ENCODE results near the gene TCF7L2. TPM values are rescaled to one million over a fixed set of nuclear protein-coding genes. Genes with fewer than 3 reads are reported as not detected.

Gene TCF7L2
- total and polyA plus RNA-seq, 2 donors (not counting 1 experiment from before 2014, with no cell fraction given) = 3.4 to 5.0 TPM

- no peaks in the 10 kb centered on the region for H3K27me3 ChIP-seq (ENCODE audit: control insufficient read depth, insufficient read depth, low read length)
- no peak for DNase-seq (ENCODE audit: low read depth in 2 of 2)
- no peaks in the 10 kb centered on the region for H3K9me3 ChIP-seq (ENCODE audit: control insufficient read depth, insufficient read depth, low read depth, low read length)
- no peak overlapping the region for H3K4me2 ChIP-seq (ENCODE audit: extremely low read depth, insufficient read depth, low read length)
- no peak overlapping the region for H2AFZ ChIP-seq (ENCODE audit: low read length)
- H3K79me2 ChIP-seq (ENCODE audit: control insufficient read depth, insufficient read depth, low read length) = no peaks in the 10 kb centered on the region
- no peak overlapping the region for H3K9ac ChIP-seq (ENCODE audit: insufficient read depth, low read length)
- no peaks in the 10 kb centered on the region for H3K4me1 ChIP-seq (ENCODE audit: control insufficient read depth, extremely low read depth, insufficient read depth, low read length)
- H3K36me3 ChIP-seq (ENCODE audit: control insufficient read depth, insufficient read depth, low read length) = no peaks in the 10 kb centered on the region
- TF ChIP-seq CTCF (conservative IDR thresholded peaks at IDR 0.05 in 1 of 2, IDR thresholded peaks at IDR 0.05 in 1 of 2; ENCODE audit: low read depth in 1 of 2, low read length in 2 of 2) = no peak
- TF ChIP-seq EZH2 (IDR thresholded peaks at IDR 0.05; ENCODE audit: low read length, missing control alignments) = no peak
- no peak overlapping the region for H3K27ac ChIP-seq (ENCODE audit: insufficient read depth, low read length)
- H3K4me3 ChIP-seq (replicated peaks in 1 of 4; ENCODE audit: control extremely low read depth in 1 of 4, insufficient read depth in 1 of 4, low read depth in 3 of 4, low read length in 4 of 4) = no peak overlapping the region
- no peaks in the 10 kb centered on the region for H4K20me1 ChIP-seq (ENCODE audit: control insufficient read depth, extremely low read depth, insufficient read depth, low read length)
These were observed 221.6 kb downstream of the TCF7L2 start for GRCh38 chr10:113171662-113172061.

GRCh38 chr10:113175176-113175575 lies 225.1 kb downstream of the TCF7L2 start:
- DNase-seq (ENCODE audit: low read depth in 2 of 2) = no peak
- no peak overlapping the region for H2AFZ ChIP-seq (ENCODE audit: low read length)
- H3K4me3 ChIP-seq (replicated peaks in 1 of 4; ENCODE audit: control extremely low read depth in 1 of 4, insufficient read depth in 1 of 4, low read depth in 3 of 4, low read length in 4 of 4) = no peak overlapping the region
- no peaks in the 10 kb centered on the region for H4K20me1 ChIP-seq (ENCODE audit: control insufficient read depth, extremely low read depth, insufficient read depth, low read length)
- no peak overlapping the region for H3K9ac ChIP-seq (ENCODE audit: insufficient read depth, low read length)
- TF ChIP-seq EZH2 (IDR thresholded peaks at IDR 0.05; ENCODE audit: low read length, missing control alignments) (no peak), CTCF (conservative IDR thresholded peaks at IDR 0.05 in 1 of 2, IDR thresholded peaks at IDR 0.05 in 1 of 2; ENCODE audit: low read depth in 1 of 2, low read length in 2 of 2) (no peak)
- H3K36me3 ChIP-seq (ENCODE audit: control insufficient read depth, insufficient read depth, low read length) = no peaks in the 10 kb centered on the region
- H3K27me3 ChIP-seq (ENCODE audit: control insufficient read depth, insufficient read depth, low read length) = no peaks in the 10 kb centered on the region
- H3K4me2 ChIP-seq (ENCODE audit: extremely low read depth, insufficient read depth, low read length) = no peak overlapping the region
- H3K79me2 ChIP-seq (ENCODE audit: control insufficient read depth, insufficient read depth, low read length) = no peaks in the 10 kb centered on the region
- H3K4me1 ChIP-seq (ENCODE audit: control insufficient read depth, extremely low read depth, insufficient read depth, low read length) = no peaks in the 10 kb centered on the region
- no peaks in the 10 kb centered on the region for H3K9me3 ChIP-seq (ENCODE audit: control insufficient read depth, insufficient read depth, low read depth, low read length)
- no peak overlapping the region for H3K27ac ChIP-seq (ENCODE audit: insufficient read depth, low read length)

GRCh38 chr10:113175756-113176651 lies 226.0 kb downstream of the TCF7L2 start:
- Histone ChIP-seq H3K79me2 (ENCODE audit: control insufficient read depth, insufficient read depth, low read length) (no peaks in the 10 kb centered on the region), H4K20me1 (ENCODE audit: control insufficient read depth, extremely low read depth, insufficient read depth, low read length) (no peaks in the 10 kb centered on the region), H3K4me3 (replicated peaks in 1 of 4; ENCODE audit: control extremely low read depth in 1 of 4, insufficient read depth in 1 of 4, low read depth in 3 of 4, low read length in 4 of 4) (no peak overlapping the region), H3K27me3 (ENCODE audit: control insufficient read depth, insufficient read depth, low read length) (no peaks in the 10 kb centered on the region), H3K4me2 (ENCODE audit: extremely low read depth, insufficient read depth, low read length) (no peak overlapping the region), H3K4me1 (ENCODE audit: control insufficient read depth, extremely low read depth, insufficient read depth, low read length) (no peaks in the 10 kb centered on the region), H2AFZ (ENCODE audit: low read length) (no peak overlapping the region), H3K9me3 (ENCODE audit: control insufficient read depth, insufficient read depth, low read depth, low read length) (no peaks in the 10 kb centered on the region), H3K36me3 (ENCODE audit: control insufficient read depth, insufficient read depth, low read length) (no peaks in the 10 kb centered on the region), H3K27ac (ENCODE audit: insufficient read depth, low read length) (no peak overlapping the region), H3K9ac (ENCODE audit: insufficient read depth, low read length) (no peak overlapping the region)
- no peak for TF ChIP-seq EZH2 (IDR thresholded peaks at IDR 0.05; ENCODE audit: low read length, missing control alignments)
- TF ChIP-seq CTCF (conservative IDR thresholded peaks at IDR 0.05 in 1 of 2, IDR thresholded peaks at IDR 0.05 in 1 of 2; ENCODE audit: low read depth in 1 of 2, low read length in 2 of 2) = no peak
- DNase-seq (ENCODE audit: low read depth in 2 of 2) = no peak
